Transverse colon (tissue), 4 donors: ENCODE data around the gene LBR. TPM values are rescaled to one million over a fixed set of nuclear protein-coding genes. Genes with fewer than 3 reads are reported as not detected.

Experiments
- DNase-seq: peaks from one replicate; pipeline ENCODE4 v3.0.0-alpha.2; 2019
- H3K27ac ChIP-seq, 4 donors: fragments of 200-600 bp; sonication (generic); 2 replicates each; pipeline ENCODE4 v1.5.1; 2016 to 2018; ENCODE audit warnings: inconsistent platforms in 4 of 4
- H3K27me3 ChIP-seq: fragments of 200-600 bp; sonication (generic); 2 replicates; pipeline ENCODE4 v1.5.1; 2017; ENCODE audit warnings: inconsistent platforms
- H3K36me3 ChIP-seq, 4 donors: fragments of 200-600 bp; sonication (generic); 2 replicates each; pipeline ENCODE4 v1.5.1; 2017 to 2019; ENCODE audit warnings: inconsistent platforms in 4 of 4
- H3K4me1 ChIP-seq, 4 donors: fragments of 200-600 bp; sonication (generic); 2 replicates each; pipeline ENCODE4 v1.5.1; 2017 to 2020; ENCODE audit warnings: inconsistent platforms in 4 of 4
- H3K4me3 ChIP-seq, 4 donors: fragments of 200-600 bp; sonication (generic); 1 replicate in 1 of 4; 2 replicates in 3 of 4; pipeline versions ENCODE4 v1.5.1 to v1.6.1; 2017 to 2019; ENCODE audit warnings: inconsistent platforms in 4 of 4
- H3K9me3 ChIP-seq, 2 donors: fragments of 200-600 bp; sonication (generic); 2 replicates each; pipeline ENCODE4 v1.5.1; 2017 to 2019; ENCODE audit warnings: inconsistent platforms in 2 of 2
- CTCF ChIP-seq, 5 experiments: fragments of 200-600 bp in 3 of 5; fragments of 450-650 bp in 2 of 5; sonication (generic) in 3 of 5; IDR thresholded peaks; 1 replicate in 2 of 5; 2 replicates in 3 of 5; pipeline ENCODE4 v1.5.1; 2016 to 2017; ENCODE audit warnings: antibody characterized with exemption in 5 of 5, inconsistent platforms in 3 of 5, mild to moderate bottlenecking in 2 of 5, moderate library complexity in 1 of 5
- EP300 ChIP-seq: sonication (generic); formaldehyde crosslinking; IDR thresholded peaks from one replicate; pipeline ENCODE4 v1.6.1; 2017; ENCODE audit warnings: antibody characterized with exemption, low read depth
- POLR2A ChIP-seq: fragments of 450-650 bp; IDR thresholded peaks from one replicate; pipeline ENCODE4 v1.6.1; 2016; ENCODE audit warnings: antibody characterized with exemption, mild to moderate bottlenecking, moderate library complexity
- POLR2AphosphoS5 ChIP-seq, 3 donors: sonication (generic); formaldehyde crosslinking; IDR thresholded peaks; one replicate each; pipeline ENCODE4 v1.6.1; 2016; ENCODE audit warnings: antibody characterized with exemption in 3 of 3
- WGBS, 2 donors: methylation state at CpG; one replicate each; pipeline ENCODE4 v1.1.5; 2018; ENCODE audit warnings: low coverage in 1 of 2; 5-methylcytosine and 5-hydroxymethylcytosine counted together
- in situ Hi-C, 4 donors: fragments of 200-750 bp; cut with MboI; loops; one replicate each; pipeline versions ENCODE4 v1.15.0 to v1.15.1; 2017; ENCODE audit warnings: low sequenced_read_pairs in 3 of 4, low pct_ligation_motif_present in 1 of 4, low pct_unique_long_range_greater_than_20kb in 1 of 4
- intact Hi-C: fragments of 100-400 bp; cut with DNase I; formaldehyde crosslinking; loops from one replicate; pipeline ENCODE4 v1.15.1; 2023; ENCODE audit warnings: low total_unique reads
- total RNA-seq, 4 donors: library from RNA; depleted of rRNA; stranded (reverse); fragments of >200 nt; gene quantifications; one replicate each; pipeline ENCODE4 v1.1.0, GENCODE V29; 2016

LBR gene
- total RNA-seq, 4 donors from 2014 or later = 48.6 to 97.9 (median 75.1) TPM

- in situ Hi-C loops = no loop called here
- 72 to 93% methylated on average over 3 to 9 of the region's 10 CpGs for WGBS, 2 donors
- peaks cover 23 to 44% (median 30%) of the 10 kb centered on the region in 4 donors for H3K4me1 ChIP-seq
- no peaks in the 10 kb centered on the region for H3K27me3 ChIP-seq
- DNase-seq = no peak
- H3K36me3 ChIP-seq = no peaks in the 10 kb centered on the region
- peak overlapping the region; percentile 78 to 92 (median 83) for H3K27ac ChIP-seq
- peak overlapping the region in 1 of 4 donors; percentile 31 for H3K4me3 ChIP-seq
- TF ChIP-seq EP300 = no peak
- no peak for TF ChIP-seq CTCF (IDR thresholded peaks at IDR 0.05)
- TF ChIP-seq POLR2A = no peak
- no peak for TF ChIP-seq POLR2AphosphoS5 (IDR thresholded peaks at IDR 0.05)
- H3K9me3 ChIP-seq = no peaks in the 10 kb centered on the region
- intact Hi-C loops = no loop called here
These were observed 40.6 kb upstream of the LBR start for GRCh38 chr1:225468270-225469020.

- TF ChIP-seq POLR2AphosphoS5 (IDR thresholded peaks at IDR 0.05) (peak; percentile 34 to 70 (median 65)), POLR2A (peak; percentile 72), EP300 (no peak), CTCF (IDR thresholded peaks at IDR 0.05) (no peak)
- Histone ChIP-seq H3K9me3 (no peaks in the 10 kb centered on the region), H3K4me3 (peak overlapping the region in 3 of 4 donors; percentile 14 to 31 (median 14)), H3K27me3 (no peaks in the 10 kb centered on the region), H3K36me3 (no peaks in the 10 kb centered on the region), H3K27ac (peak overlapping the region; percentile 78 to 92 (median 83)), H3K4me1 (peaks cover 34 to 55% (median 38%) of the 10 kb centered on the region in 4 donors)
- WGBS, 2 donors = 57 to 73% methylated on average over 2 to 26 of the region's 26 CpGs
- peak; percentile 81 for DNase-seq
- intact Hi-C loops = no loop called here
- in situ Hi-C loops = no loop called here
These were observed 39.6 kb upstream of the LBR start for GRCh38 chr1:225467193-225468020.

- Histone ChIP-seq H3K27me3 (no peaks in the 10 kb centered on the region), H3K27ac (peak overlapping the region; percentile 78 to 92 (median 83)), H3K4me1 (peaks cover 37 to 56% (median 42%) of the 10 kb centered on the region in 4 donors), H3K36me3 (no peaks in the 10 kb centered on the region), H3K9me3 (no peaks in the 10 kb centered on the region), H3K4me3 (no peak overlapping the region)
- 77 to 92% methylated on average over 4 of the region's 4 CpGs for WGBS, 2 donors
- intact Hi-C loops (no loop called here), in situ Hi-C loops (no loop called here)
- no peak for TF ChIP-seq EP300
- TF ChIP-seq POLR2A = no peak
- TF ChIP-seq CTCF (IDR thresholded peaks at IDR 0.05) = no peak
- no peak for TF ChIP-seq POLR2AphosphoS5 (IDR thresholded peaks at IDR 0.05)
- no peak for DNase-seq
These were observed 39.0 kb upstream of the LBR start for GRCh38 chr1:225466848-225467192.

- intact Hi-C loops = no loop called here
- Histone ChIP-seq H3K27me3 (no peaks in the 10 kb centered on the region), H3K27ac (peak overlapping the region; percentile 67 to 92 (median 84)), H3K4me1 (peaks cover 37 to 59% (median 45%) of the 10 kb centered on the region in 4 donors), H3K9me3 (no peaks in the 10 kb centered on the region), H3K4me3 (no peak overlapping the region), H3K36me3 (no peaks in the 10 kb centered on the region)
- 91 to 100% methylated on average over 7 to 26 of the region's 26 CpGs for WGBS, 2 donors
- no peak for DNase-seq
- TF ChIP-seq EP300 = no peak
- no peak for TF ChIP-seq POLR2AphosphoS5 (IDR thresholded peaks at IDR 0.05)
- no peak for TF ChIP-seq POLR2A
- TF ChIP-seq CTCF (IDR thresholded peaks at IDR 0.05) = no peak
- in situ Hi-C loops = no loop called here
These were observed 38.1 kb upstream of the LBR start for GRCh38 chr1:225465793-225466517.
